T follicular helper cell (primary cell): Measurements from ENCODE around the gene CADM1.

Source experiments
- DNase-seq: peaks from one replicate; pipeline ENCODE4 v3.0.0-alpha.2; 2020; ENCODE audit warnings: low read depth

CADM1 gene

DNA sequence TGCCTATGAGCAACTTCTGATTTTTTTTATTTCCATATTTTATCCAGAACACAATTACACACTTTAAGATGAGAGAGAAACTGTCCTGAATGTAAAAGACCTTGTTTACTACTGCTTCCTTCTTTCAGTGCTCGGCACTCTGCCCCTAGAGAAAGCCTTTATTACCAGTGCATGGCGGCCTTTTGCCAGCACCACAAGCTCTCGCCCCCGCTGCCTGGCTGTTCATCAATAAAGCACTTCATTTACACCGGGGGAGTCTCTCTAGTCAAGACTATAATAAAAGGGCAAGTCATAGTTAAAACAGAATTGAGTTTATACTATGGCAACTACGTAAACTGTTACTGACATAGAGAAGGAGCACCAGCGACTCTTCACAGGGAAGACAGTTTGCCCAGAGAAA is 259.5 kb downstream of the CADM1 start:
- DNase-seq: no peak

DNA sequence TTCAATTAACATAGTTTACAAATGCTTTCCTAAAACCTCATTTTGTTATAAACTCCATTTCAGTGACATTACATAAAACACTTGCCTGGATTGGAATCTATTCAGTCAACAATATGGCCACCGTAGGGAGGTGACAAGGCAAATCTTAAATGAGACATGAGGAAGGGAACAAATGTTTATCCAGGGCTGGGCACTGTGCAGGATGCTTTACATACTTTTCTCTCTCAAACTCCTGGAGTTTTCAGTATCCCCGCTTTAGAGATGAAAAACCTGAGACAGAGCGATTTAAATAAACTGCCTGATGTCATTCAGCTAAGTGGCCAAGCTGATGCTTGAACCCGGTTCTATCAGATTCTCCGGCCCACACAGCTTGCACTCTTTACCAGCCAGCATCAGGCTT is 259.9 kb downstream of the CADM1 start:
- no peak for DNase-seq

GRCh38 chr11:115242982-115243381 is 261.2 kb downstream of the CADM1 start:
- no peak for DNase-seq

GRCh38 chr11:115241899-115242298 is 262.3 kb downstream of the CADM1 start:
- DNase-seq: no peak

GRCh38 chr11:115238791-115239190 is 265.4 kb downstream of the CADM1 start:
- DNase-seq: no peak

GRCh38 chr11:115238086-115238485 is 266.1 kb downstream of the CADM1 start:
- DNase-seq: no peak

GRCh38 chr11:115237578-115237977 is 266.6 kb downstream of the CADM1 start:
- DNase-seq: no peak

GRCh38 chr11:115234794-115235193 is 269.4 kb downstream of the CADM1 start:
- DNase-seq: no peak

- no peak for DNase-seq
These were observed 277.7 kb downstream of the CADM1 start for GRCh38 chr11:115226556-115226955.

DNA sequence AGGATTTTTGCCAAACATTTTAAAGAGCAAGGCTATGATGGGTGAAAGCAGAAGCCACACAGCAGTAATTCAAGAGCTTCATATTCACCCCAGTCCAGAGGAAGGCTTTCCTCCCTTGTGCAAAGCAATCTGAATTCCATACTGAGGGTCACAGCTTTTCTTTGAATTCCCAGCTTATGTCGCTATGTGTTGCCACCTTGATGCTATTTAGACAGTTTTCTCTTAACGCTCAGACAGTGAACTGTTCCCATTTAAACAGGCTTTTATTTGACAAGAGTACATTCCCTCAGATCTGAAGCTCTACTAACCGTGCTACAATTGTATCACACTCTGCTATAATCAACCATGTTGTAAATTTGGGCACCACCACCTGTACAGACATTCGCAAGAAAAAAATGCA is 279.7 kb downstream of the CADM1 start:
- no peak for DNase-seq

DNA sequence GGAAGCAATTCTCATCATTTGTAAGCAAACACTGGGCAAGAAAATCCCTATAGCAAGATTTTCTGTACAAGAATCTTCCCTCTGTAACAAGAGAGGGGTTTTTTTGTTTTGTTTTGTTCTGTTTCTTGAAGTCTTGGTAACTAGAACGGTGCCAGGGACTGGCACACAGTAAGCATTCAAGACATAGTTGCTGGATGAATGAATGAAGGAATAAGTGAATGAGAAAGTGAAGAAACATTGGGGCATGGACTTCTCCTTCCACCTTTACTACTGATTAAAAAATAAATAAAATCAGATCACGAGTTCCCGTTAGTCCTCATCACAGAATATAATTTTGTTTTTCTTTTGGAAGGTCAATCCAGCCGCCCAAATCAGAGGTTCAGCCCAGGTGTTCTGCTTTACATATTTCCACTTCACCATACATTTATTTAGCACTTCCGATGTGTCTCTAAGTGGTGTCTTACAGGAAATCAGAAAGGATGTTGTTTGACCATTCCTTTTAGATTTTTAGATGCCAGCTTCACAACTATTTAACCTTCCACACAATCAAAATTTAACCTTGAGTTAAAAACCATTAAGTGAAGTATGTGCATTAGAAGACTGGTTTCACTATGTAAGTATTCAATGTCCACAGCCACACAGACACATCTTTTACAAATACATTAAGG is 281.2 kb downstream of the CADM1 start:
- no peak for DNase-seq

DNA sequence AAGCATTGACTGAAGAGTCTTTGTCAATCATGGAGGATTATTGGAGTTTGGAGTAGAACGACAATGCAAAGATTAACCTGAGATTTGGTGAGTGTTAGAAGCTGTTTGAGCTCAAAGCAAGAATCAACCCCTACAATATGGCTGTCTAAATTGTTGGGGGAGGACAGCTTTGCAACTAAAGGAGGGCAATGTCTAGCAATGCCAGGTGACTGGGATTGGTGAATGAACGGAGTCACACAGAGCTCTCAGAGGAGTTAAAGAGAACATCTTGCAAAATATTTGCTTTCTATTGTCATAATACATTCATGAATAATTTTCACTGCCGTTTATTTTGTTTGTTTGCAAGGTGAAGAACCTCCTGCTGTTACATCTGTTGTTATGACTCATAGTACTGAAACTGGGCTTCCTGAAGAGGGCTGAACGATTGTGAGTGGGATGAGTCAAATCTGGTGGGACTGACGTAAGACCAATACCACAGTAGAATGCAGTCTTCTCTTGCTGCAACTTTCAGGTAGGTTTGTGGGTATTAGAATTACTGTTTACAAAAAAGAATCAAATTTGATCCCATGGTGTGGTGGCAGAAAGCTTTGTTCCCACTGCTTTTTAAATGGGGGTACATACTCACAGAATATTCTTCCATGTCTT is 281.9 kb downstream of the CADM1 start:
- no peak for DNase-seq

- DNase-seq: no peak
These were observed 282.6 kb downstream of the CADM1 start for GRCh38 chr11:115221461-115222069.

DNA sequence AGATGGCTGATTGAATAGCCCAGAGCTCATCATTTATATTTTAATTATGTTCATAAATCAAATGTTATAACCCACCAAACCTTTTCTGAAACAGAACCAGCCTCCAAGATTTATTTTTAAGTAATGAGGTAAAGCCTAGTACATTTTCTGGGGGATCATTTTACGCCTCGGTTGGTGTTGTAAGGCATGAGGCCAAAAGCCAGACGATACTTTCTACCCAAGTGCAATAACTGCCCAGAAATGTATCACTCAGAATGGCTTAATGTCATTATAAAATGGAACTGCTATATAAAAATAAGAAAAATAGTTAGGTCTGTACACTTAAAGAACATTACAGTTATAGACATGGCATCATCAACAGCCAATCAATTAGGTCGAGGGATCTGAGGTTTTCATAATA is 283.3 kb downstream of the CADM1 start:
- DNase-seq: no peak

DNA sequence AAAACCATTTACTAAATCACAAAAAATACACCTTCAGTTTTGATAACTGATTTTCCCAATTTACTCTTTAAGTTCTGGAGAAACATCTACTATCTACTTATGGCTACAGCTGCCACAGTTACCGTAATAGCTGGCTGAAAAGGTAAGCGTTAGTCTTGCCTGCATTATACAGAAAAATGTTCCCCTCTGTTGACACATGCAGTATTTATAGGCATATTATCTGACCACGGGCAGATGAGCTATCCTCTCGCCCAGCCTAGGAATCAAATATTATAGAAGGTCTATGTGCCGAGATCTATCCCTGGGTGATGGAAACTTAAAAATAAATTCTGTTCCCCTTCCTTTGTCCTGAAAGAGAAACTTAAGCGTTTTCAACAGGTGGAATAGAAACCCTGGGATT is 283.8 kb downstream of the CADM1 start:
- no peak for DNase-seq

DNA sequence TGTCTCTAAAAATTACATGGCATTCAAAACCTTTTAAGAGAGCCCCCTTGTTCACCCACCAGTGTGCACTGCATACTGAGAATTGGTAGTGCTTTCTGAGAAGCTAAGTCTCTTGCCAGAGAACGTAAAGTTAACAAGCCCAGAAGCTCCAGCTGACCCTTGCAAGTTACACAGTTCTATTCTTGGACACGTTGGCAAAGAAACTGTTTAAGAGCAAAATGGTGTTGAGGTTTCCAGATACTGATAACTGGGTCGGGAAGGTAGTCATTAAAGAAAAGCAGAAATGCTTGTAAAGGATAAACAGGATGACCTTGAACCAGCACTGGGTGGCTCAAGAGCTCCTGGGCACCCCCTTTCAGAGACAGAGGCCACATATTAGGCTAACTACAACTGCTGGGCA is 284.8 kb downstream of the CADM1 start:
- no peak for DNase-seq

DNA sequence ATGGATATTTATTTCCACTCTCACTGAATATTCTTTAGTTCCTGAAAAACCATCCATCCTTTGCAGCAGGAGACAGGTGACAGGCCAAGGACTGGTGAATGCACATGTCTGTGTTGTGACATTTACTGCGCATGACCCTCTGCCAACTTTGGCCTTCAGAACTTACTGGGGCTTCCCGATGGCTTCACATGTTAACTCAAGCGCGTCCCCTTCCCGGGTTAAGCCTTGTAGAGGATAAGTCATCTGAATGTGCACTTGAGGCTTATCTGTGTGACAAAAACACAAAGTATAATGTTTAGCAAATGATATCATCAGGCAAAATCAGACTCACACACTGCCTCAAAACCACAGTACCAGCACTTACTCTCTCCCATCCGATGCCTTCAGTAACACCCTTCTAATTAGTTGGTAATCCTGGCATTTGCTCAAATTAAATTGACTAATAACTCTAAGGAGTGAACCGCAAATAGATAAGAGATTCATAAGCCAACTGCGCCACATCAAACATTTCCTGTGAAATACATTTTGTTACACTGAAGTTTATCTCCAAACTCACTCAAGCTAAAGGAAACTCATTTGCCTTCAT is 286.4 kb downstream of the CADM1 start:
- DNase-seq: no peak

DNA sequence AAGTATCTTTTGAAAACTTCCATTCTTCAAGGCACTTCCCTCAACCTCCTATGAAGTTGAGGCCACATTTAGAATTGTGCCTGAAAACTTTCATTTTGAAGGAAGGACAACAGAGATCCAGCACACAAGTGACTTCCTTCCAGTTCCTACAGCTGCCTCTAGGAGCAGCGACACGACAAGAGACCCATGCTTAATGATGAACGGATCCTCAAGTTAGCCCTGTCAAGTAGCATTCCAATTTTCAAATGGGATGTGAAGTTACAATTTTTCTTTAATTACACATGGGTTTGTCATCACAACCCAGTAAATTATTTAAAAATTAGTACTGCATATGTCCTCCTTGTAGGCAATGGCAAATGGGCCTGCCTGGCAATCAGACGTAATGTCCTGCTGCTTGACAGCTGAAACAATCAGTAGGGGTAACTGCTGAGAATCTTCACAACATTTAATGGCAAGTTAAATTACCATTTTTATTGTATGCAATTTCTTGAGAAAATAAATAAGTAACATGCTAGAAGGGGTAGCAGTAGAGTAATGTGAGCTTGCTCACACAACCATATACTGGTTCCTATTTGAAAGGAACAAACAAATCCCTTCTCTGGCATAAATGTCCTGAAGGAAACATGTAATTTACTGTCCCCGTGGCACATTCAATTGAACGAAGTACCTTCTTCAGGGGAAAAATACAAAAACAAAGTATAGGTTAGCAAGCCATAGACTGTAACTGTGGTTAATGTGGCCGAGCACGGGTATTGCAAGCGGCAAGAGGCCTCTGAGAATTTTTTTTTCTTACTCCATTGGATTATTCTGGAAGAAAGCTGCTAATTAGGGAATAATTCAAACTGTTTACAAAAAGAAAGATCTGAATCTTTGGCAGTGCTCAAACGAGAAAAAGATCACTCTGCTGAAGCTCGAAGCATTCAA is 288.3 kb downstream of the CADM1 start:
- no peak for DNase-seq

DNA sequence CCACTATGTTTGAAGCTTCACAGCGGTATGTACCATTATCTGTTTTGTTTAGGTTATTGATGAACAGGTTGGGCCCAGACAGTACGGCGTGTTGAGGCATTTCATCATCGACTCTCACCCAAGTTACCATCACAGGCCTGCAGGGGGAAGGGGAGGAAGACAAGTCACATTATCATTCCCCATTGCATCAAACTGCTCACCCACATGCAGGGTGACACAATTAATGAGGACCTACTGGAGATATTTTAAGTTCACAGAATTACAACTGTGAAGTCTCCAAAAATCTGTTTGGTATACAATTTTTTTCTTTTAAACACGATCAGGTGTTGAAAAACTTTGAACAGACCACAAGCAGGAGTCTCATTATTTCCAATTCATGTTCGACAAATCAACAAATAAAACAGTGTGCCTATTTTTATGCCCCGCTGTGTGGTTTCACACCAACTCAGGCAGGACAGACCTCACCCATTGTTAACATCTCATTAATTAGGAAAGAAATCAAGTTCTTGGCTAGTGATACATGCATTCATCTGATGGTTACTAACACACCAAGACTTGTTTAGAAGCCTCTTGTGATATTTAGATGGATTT is 289.5 kb downstream of the CADM1 start:
- DNase-seq: no peak

DNA sequence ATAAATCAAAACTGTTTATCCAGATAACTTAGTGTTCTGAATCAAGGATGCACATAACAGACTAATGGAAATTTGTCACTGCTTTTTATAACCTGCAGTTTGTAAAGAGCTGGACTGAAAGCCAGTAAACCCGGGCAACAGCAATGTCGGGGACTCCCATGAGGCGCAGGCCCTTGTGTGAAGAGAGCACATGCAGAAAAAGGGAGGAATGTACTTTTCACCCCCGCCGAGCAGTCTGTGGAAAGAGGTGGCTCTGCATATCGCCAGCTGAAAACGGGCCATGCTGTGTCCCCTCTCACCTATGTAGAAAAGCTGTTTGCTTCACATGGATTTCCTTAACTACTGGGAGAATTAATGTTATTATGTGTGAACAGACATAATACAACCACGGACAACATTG is 291.2 kb downstream of the CADM1 start:
- no peak for DNase-seq

GRCh38 chr11:115208808-115209259 is 295.4 kb downstream of the CADM1 start:
- no peak for DNase-seq

DNA sequence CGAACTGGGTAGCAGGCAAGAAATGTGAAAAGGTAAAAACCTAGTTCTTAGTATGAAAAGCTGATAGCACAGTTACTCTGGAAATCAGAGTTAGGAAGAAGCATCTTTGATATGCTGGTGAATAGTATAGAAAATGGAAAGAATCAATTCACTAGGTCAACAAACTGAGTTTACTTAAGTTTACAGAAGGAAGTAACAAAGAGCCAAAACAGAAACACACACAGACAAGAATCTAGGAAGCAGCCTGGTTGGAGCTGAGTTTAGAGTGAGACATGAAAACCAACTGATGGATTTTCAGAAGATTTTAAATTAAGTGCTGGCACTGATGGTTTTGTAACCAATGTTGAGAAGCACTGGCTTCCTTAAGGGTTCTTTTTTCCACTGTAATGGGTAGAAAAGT is 296.3 kb downstream of the CADM1 start:
- DNase-seq: no peak
